IPS-20b (cell line): ENCODE results near the gene ACMSD.

Experiments
- H3K27ac ChIP-seq: one replicate; pipeline ENCODE4 v1.5.1; 2013; ENCODE audit warnings: low read length
- H3K27me3 ChIP-seq: 2 replicates; pipeline ENCODE4 v1.6.1; 2013; ENCODE audit warnings: mild to moderate bottlenecking, low read length, inconsistent platforms; ENCODE audit not compliant: insufficient read depth
- H3K36me3 ChIP-seq: 2 replicates; pipeline ENCODE4 v1.6.1; 2013; ENCODE audit warnings: low read depth, mild to moderate bottlenecking, inconsistent platforms, low read length, moderate library complexity; ENCODE audit not compliant: insufficient read depth
- H3K4me1 ChIP-seq: 2 replicates; pipeline ENCODE4 v1.6.1; 2013; ENCODE audit warnings: mild to moderate bottlenecking, control low read depth, inconsistent platforms, low read length, moderate library complexity; ENCODE audit not compliant: insufficient read depth
- H3K4me3 ChIP-seq: 2 replicates; pipeline ENCODE4 v1.5.1; 2013; ENCODE audit warnings: mild to moderate bottlenecking, low read length, inconsistent platforms
- H3K9ac ChIP-seq: 2 replicates; pipeline ENCODE4 v1.6.1; 2013; ENCODE audit warnings: low read depth, mild to moderate bottlenecking, inconsistent platforms, low read length, moderate library complexity
- H3K9me3 ChIP-seq: 2 replicates; pipeline ENCODE4 v1.6.1; 2013; ENCODE audit warnings: mild to moderate bottlenecking, low read depth, low read length, inconsistent platforms; ENCODE audit not compliant: insufficient read depth

ACMSD gene

DNA sequence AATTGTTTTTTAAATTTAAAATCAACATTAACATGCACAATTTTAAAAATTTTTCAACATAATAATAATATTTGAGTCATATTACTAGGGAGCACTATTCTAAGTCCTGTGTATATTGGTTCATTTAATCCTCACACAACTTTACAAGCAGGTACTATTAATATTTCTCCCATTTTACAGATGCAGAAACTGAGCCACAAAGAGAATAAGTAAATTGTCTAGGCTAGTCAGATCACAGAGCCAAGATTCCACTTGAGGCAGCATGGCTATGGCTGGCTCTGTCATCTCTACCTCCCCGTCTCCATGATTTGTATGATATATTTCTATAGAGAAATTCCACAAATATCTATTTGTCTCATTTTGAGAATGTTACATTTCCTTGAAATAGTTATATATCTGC, 95.3 kb downstream of the ACMSD start:
- Histone ChIP-seq H3K9me3 (no peaks in the 10 kb centered on the region), H3K27ac (no peak overlapping the region), H3K36me3 (peaks cover 46% of the 10 kb centered on the region)

DNA sequence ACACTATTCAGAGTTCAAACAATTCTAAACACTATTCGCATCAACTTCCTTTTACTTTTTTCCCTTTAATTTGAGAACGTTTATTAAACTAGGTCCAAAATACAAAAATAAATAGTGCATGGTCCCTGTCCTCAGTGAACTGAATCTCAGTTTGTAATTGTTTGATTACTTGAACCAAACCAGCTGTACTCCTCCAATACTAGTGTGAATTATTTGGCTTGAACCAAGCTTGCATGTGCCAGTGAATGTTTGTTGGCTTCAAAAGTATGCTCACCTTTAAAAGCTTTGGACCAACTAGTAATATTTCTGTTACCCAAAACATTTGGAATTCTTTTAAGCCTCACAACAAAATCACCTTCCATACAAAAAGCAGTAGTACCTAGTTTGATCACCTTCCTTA, 95.7 kb downstream of the ACMSD start:
- no peaks in the 10 kb centered on the region for H3K27me3 ChIP-seq
- no peak overlapping the region for H3K9ac ChIP-seq
- no peaks in the 10 kb centered on the region for H3K9me3 ChIP-seq
- peaks cover 8% of the 10 kb centered on the region; the same call in 1 of the 2 replicates for H3K4me1 ChIP-seq
- no peak overlapping the region for H3K27ac ChIP-seq
- H3K4me3 ChIP-seq = no peak overlapping the region
- peaks cover 50% of the 10 kb centered on the region for H3K36me3 ChIP-seq

More for the DNA sequence above, 95.3 kb downstream of the ACMSD start:
- H3K4me1 ChIP-seq = peaks cover 8% of the 10 kb centered on the region; the same call in 1 of the 2 replicates
- no peak overlapping the region for H3K9ac ChIP-seq
- no peak overlapping the region for H3K4me3 ChIP-seq
- H3K27me3 ChIP-seq = no peaks in the 10 kb centered on the region

DNA sequence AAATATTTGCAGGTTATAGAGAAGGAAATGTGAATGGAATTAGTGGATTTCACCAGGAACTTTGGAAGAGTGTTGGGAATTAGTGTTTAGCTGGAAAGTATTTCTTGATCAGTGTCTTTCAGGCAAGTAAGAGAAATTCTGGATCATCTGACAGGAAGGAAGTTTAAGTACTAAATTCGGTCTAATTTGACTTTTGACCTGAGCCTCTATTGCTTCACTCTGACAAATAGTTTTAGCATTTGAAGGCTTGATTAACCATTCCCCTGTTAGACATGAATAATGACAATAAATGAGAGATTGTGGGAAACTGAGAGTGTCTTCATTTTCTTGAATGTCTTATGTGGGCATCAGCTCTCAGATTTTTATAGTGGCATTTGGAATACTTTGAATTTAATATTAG, 96.2 kb downstream of the ACMSD start:
- no peak overlapping the region for H3K27ac ChIP-seq
- H3K4me1 ChIP-seq = peaks cover 8% of the 10 kb centered on the region; the same call in 1 of the 2 replicates
- H3K36me3 ChIP-seq = peaks cover 54% of the 10 kb centered on the region
- H3K27me3 ChIP-seq = no peaks in the 10 kb centered on the region
- H3K4me3 ChIP-seq = no peak overlapping the region
- H3K9ac ChIP-seq = no peak overlapping the region
- no peaks in the 10 kb centered on the region for H3K9me3 ChIP-seq

DNA sequence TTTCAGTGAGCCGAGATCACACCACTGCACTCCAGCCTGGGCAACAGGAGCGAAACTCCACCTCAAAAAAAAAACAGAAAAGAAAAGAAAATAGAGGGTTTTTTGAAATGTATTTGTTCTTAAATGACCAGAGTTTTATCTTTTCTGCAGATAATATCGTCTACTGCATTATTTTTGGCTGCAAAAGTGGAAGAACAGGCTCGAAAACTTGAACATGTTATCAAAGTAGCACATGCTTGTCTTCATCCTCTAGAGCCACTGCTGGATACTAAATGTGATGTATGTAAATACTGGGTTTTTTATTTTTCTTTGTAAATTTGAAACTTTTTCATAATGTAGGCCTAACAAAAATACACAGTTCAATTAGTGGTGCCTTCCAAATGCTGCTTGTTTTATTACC, 98.3 kb downstream of the ACMSD start:
- peaks cover 8% of the 10 kb centered on the region; the same call in 1 of the 2 replicates for H3K4me1 ChIP-seq
- no peaks in the 10 kb centered on the region for H3K9me3 ChIP-seq
- no peak overlapping the region for H3K9ac ChIP-seq
- H3K27ac ChIP-seq = no peak overlapping the region
- H3K4me3 ChIP-seq = no peak overlapping the region
- H3K27me3 ChIP-seq = no peaks in the 10 kb centered on the region
- peaks cover 72% of the 10 kb centered on the region for H3K36me3 ChIP-seq

DNA sequence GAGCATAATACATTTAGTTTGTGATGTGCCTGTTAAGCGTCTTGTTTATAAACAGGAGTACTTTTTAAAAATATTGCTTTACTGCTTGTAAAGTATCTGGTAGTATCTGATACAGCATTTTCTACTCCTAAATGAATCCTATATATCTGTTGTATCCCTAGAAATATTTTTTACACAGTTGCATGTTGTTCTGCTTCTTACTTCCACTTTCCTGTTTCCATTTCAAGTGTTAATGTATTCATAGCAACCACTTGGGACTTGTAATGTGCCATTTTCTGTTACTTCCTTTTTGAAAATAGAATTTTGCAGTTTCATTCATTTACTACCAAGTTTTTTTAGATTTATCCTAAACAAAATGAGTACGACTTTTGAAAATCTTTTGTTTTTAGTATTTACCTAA, 105.1 kb downstream of the ACMSD start:
- no peak overlapping the region for H3K9ac ChIP-seq
- H3K36me3 ChIP-seq = peaks cover 86% of the 10 kb centered on the region
- H3K4me3 ChIP-seq = no peak overlapping the region
- no peaks in the 10 kb centered on the region for H3K27me3 ChIP-seq
- H3K27ac ChIP-seq = no peak overlapping the region
- peaks cover 5% of the 10 kb centered on the region; the same call in 1 of the 2 replicates for H3K4me1 ChIP-seq
- no peaks in the 10 kb centered on the region for H3K9me3 ChIP-seq

DNA sequence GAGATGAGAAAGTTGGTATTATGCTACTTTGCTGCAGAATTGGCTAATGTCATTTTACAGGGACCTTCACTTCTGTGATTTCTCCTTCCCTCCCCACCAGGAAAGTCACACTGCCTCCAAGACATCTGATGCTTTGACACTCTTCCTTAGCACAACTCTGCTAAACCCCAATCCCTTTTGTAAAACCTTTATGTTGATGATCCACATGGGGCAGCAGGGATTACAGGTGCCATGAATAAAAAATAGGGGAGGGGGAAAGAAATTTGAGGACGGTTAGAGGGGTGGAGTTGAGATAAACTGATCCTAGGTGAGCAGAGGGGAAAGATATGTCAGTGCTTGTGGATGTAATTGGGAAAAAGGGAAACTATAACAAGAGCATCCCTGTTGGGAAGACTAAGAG, 106.6 kb downstream of the ACMSD start:
- Histone ChIP-seq H3K27ac (no peak overlapping the region), H3K27me3 (no peaks in the 10 kb centered on the region), H3K4me1 (peaks cover 5% of the 10 kb centered on the region; the same call in 1 of the 2 replicates), H3K9me3 (no peaks in the 10 kb centered on the region), H3K9ac (no peak overlapping the region), H3K36me3 (peaks cover 85% of the 10 kb centered on the region), H3K4me3 (no peak overlapping the region)

DNA sequence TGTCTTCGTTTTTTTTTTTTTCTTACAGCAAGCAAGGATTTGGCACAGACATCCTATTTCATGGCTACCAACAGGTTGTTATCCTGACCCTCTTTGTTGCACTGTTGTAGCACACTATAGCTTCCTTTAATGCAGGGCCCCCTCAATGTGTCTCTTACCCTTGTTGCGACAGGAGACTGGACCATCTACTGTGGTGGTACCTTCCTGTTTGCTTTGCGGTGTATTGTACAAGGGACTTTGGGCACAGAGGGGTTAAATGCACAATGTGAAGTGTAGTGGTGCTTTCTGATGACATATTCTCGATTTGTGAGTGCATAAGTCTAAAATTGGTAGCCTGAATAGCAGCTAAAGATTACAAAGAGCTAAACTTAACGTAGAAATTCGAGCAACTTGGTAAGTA, 107.7 kb downstream of the ACMSD start:
- H3K27me3 ChIP-seq = no peaks in the 10 kb centered on the region
- no peak overlapping the region for H3K27ac ChIP-seq
- peaks cover 5% of the 10 kb centered on the region; the same call in 1 of the 2 replicates for H3K4me1 ChIP-seq
- H3K9me3 ChIP-seq = no peaks in the 10 kb centered on the region
- H3K36me3 ChIP-seq = peaks cover 85% of the 10 kb centered on the region
- H3K9ac ChIP-seq = no peak overlapping the region
- no peak overlapping the region for H3K4me3 ChIP-seq

DNA sequence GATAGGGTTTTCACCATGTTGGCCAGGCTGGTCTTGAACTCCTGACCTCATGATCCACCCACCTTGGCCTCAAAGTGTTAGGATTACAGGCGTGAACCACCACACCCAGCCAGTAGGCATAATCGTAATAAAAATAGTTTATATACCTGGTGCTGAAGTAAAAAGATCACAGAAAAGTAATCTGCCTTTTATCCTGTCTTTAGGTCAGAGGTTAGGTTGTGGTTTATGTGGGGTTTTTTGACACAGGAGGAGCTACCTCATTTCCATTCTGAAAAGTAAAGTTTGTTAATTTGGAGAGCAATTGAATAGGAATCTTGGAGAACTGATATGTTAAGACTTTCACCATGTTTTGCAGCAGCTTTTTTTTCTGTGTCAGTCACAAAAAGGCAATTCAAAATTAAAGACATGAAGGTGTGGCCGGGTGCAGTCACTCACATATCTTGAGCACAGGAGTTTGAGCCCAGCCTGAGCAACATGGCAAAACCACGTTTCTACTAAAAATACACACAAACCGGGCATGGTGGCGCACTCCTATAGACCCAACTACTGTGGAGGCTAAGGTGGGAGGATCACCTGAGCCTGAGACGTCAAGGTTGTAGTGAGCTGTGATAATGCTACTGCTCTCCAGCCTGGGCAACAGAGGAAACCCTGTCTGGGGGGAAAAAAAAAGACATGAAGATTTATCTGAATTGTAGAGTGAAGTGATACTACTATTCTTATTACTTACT, 111.7 kb downstream of the ACMSD start:
- H3K9me3 ChIP-seq = no peaks in the 10 kb centered on the region
- H3K36me3 ChIP-seq = peaks cover 96% of the 10 kb centered on the region
- no peaks in the 10 kb centered on the region; the same call in 1 of the 2 replicates for H3K4me1 ChIP-seq
- H3K4me3 ChIP-seq = no peak overlapping the region
- no peaks in the 10 kb centered on the region for H3K27me3 ChIP-seq
- no peak overlapping the region for H3K9ac ChIP-seq
- no peak overlapping the region for H3K27ac ChIP-seq

DNA sequence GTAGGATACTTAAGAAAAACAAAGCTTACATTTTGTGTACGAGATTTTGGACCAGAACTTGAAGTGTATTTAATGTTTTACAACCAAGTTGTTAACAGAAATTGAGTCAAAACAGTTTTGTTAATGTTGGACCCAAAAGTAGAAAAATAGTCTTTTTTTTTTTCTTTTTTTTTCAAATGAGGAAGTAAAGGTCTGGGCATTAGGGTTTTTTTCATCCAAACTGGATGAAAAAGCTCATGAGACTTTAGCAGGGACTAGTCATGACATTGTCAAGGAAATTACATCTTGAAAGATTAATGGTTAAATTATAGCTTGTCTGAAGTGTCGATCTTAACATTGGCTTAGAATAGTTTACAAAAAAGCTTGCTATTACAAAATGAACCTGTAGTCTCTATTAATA, 112.5 kb downstream of the ACMSD start:
- H3K9me3 ChIP-seq = no peaks in the 10 kb centered on the region
- no peak overlapping the region for H3K27ac ChIP-seq
- peaks cover 96% of the 10 kb centered on the region for H3K36me3 ChIP-seq
- no peaks in the 10 kb centered on the region for H3K4me1 ChIP-seq
- no peaks in the 10 kb centered on the region for H3K27me3 ChIP-seq
- H3K4me3 ChIP-seq = no peak overlapping the region
- H3K9ac ChIP-seq = no peak overlapping the region
